ENCODE data around the gene ANO3. TPM values are rescaled to one million over a fixed set of nuclear protein-coding genes. Genes with fewer than 3 reads are reported as not detected.

ANO3 gene
- total and polyA plus RNA-seq, 8 donors: 0.06 to 1.1 (median 0.67) TPM

- intact Hi-C loops (cut with DNase I): no loop called here
- Histone ChIP-seq H3K27ac (no peak overlapping the region), H3K27me3 (no peaks in the 10 kb centered on the region), H3K4me3 (no peak overlapping the region), H3K36me3 (no peaks in the 10 kb centered on the region), H3K9me3 (no peaks in the 10 kb centered on the region), H3K4me1 (no peaks in the 10 kb centered on the region)
- ATAC-seq: no peak
- no peak for DNase-seq
- WGBS, 2 donors: 71 to 81% methylated on average over 3 of the region's 3 CpGs
- FAIRE-seq: no peak
- TF ChIP-seq CTCF (IDR thresholded peaks at IDR 0.05): no peak
Measured at GRCh38 chr11:26539517-26539916, 207.6 kb downstream of the ANO3 start.

DNA sequence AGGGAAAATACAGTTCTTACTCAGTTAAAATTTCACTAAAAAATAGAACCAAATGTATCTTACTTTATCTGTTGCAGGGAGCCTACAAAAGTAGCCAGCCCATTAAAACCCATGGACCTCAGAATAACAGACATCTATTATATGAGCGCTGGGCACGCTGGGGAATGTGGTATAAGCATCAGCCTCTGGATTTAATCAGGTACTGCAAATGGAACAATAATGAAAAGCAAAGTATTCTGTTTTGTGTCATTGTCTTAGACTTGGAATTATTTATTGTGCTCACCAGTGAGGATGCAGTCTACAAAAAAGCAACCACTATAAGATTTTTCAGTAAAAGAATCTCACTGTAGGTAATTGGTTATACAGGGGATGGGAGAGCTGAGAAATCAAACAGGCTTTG, 209.9 kb downstream of the ANO3 start:
- intact Hi-C loops (cut with DNase I): no loop called here
- TF ChIP-seq CTCF (IDR thresholded peaks at IDR 0.05): no peak
- Histone ChIP-seq H3K27ac (no peak overlapping the region), H3K36me3 (no peaks in the 10 kb centered on the region), H3K27me3 (no peaks in the 10 kb centered on the region), H3K4me1 (no peaks in the 10 kb centered on the region), H3K9me3 (no peaks in the 10 kb centered on the region), H3K4me3 (no peak overlapping the region)
- FAIRE-seq (no peak), DNase-seq (no peak), ATAC-seq (no peak)
- WGBS, 2 donors: 77 to 95% methylated on average over 2 of the region's 2 CpGs

- Histone ChIP-seq H3K4me3 (no peak overlapping the region), H3K27me3 (no peaks in the 10 kb centered on the region), H3K36me3 (no peaks in the 10 kb centered on the region), H3K27ac (no peak overlapping the region), H3K9me3 (no peaks in the 10 kb centered on the region), H3K4me1 (no peaks in the 10 kb centered on the region)
- intact Hi-C loops (cut with DNase I): no loop called here
- WGBS, 2 donors: 44% methylated on average over 2 of the region's 2 CpGs
- DNase-seq (no peak), FAIRE-seq (no peak), ATAC-seq (no peak)
- TF ChIP-seq CTCF (IDR thresholded peaks at IDR 0.05): no peak
Measured at GRCh38 chr11:26549176-26549575, 217.2 kb downstream of the ANO3 start.

DNA sequence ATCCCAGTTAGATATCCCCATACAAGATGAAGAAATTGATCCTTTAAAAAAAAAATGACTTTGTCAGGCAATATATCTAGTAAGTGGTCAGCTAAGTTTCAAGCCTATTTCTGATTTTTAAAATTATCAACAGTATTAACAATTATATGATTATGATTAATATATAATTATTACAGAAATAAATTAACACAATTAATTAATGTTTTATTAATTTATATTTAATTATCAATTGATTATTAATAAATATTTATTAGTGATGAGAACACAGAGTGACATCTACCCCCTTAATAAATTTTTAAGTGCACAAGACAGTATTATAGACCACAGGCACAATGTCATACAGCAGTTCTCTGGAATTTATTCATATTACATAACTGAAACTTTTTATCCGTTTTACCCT, 218.1 kb downstream of the ANO3 start:
- WGBS, 2 donors: 47 to 49% methylated on average over 1 of the region's 1 CpG
- no peak for TF ChIP-seq CTCF (IDR thresholded peaks at IDR 0.05)
- ATAC-seq (no peak), DNase-seq (no peak), FAIRE-seq (peak; percentile 74)
- Histone ChIP-seq H3K4me1 (no peaks in the 10 kb centered on the region), H3K9me3 (no peaks in the 10 kb centered on the region), H3K27me3 (no peaks in the 10 kb centered on the region), H3K36me3 (no peaks in the 10 kb centered on the region), H3K27ac (no peak overlapping the region), H3K4me3 (no peak overlapping the region)
- intact Hi-C loops (cut with DNase I): no loop called here

DNA sequence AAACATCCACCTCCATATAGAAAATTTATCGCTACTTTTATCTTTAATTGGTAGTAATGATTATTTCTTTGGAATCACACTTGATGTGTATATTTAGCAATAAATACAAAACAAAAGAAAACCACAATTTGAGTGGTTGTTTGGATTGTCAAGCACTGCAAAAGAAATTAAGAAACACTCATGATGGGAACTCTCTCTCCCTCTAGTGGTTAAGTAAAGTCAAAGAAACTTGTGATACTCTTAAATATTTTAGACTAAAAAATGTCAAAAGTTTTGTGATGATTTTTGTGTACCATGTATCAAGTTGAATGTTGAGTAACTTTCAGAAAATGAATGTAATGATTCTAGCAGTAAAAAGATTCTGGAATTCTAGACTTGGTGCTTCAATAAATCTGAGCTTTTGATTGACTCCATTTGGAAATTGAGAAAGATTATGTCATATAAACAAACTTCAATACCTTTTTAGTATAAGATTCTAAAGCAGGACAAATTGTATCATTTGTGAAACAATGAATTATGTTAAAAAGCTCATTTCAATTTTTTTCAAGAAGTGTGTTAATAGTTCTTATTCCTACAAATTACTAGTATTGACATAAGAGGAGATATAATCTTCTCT, 219.4 kb downstream of the ANO3 start:
- DNase-seq (no peak), ATAC-seq (no peak), FAIRE-seq (no peak)
- peak in 1 of 4 donors; percentile 11 for TF ChIP-seq CTCF (IDR thresholded peaks at IDR 0.05)
- H3K27me3 ChIP-seq: no peaks in the 10 kb centered on the region
- 34 to 41% methylated on average over 1 of the region's 1 CpG for WGBS, 2 donors
- no peaks in the 10 kb centered on the region for H3K9me3 ChIP-seq
- H3K27ac ChIP-seq: no peak overlapping the region
- H3K4me1 ChIP-seq: no peaks in the 10 kb centered on the region
- H3K4me3 ChIP-seq: no peak overlapping the region
- no peaks in the 10 kb centered on the region for H3K36me3 ChIP-seq
- intact Hi-C loops (cut with DNase I): no loop called here

Data from pancreas (tissue), 10 donors.